Activated CD8-positive, alpha-beta memory T cell treated with anti-CD3 and anti-CD28 coated beads for 24 hours (primary cell): ENCODE results near the gene MED13L.

Source experiments
- DNase-seq: peaks from one replicate; pipeline ENCODE4 v3.0.0-alpha.2; 2020

MED13L gene

GRCh38 chr12:116071555-116072230, 205.8 kb downstream of the MED13L start:
- no peak for DNase-seq

DNA sequence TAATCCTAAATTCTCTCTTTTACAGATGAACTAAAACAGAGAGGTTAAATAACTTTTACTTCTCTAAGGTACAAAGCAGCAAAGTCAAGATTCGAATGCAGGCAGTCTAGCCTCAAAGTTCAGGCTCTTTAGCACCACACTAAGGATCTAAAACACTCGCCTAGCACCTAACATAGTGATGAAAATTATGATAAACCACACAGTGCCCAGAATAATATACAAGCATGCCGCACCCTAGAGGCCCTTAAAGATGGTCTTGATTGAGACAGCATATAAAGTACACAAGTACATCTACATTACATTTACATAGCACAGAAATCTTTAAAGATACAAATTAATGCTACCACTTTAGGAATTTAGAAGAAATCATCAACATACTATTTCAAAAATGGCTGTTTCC, 207.0 kb downstream of the MED13L start:
- DNase-seq: no peak

GRCh38 chr12:116069943-116070342, 207.6 kb downstream of the MED13L start:
- no peak for DNase-seq

GRCh38 chr12:116068853-116069252, 208.6 kb downstream of the MED13L start:
- DNase-seq: no peak

GRCh38 chr12:116068371-116068770, 209.1 kb downstream of the MED13L start:
- DNase-seq: no peak

GRCh38 chr12:116067892-116068291, 209.6 kb downstream of the MED13L start:
- no peak for DNase-seq

GRCh38 chr12:116066381-116067230, 210.9 kb downstream of the MED13L start:
- DNase-seq: no peak

DNA sequence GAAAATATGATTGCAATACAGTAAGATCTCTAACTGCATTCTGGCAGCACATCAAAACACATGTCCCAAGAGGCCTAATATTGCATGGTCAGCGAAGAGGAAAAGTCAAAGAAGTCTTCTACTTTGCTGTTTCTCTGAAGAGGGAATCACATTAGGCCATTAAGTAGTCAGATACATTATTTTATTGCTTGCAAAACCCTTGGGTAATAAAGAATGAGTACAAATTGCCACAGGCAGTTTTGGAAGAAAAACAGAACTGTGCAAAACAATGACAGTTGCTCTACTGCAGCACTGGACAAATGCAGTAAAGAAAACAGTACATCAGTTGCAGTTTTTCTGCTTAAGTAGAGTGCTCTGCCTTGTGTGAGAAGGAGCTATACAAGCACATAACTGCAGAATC, 211.9 kb downstream of the MED13L start:
- no peak for DNase-seq

DNA sequence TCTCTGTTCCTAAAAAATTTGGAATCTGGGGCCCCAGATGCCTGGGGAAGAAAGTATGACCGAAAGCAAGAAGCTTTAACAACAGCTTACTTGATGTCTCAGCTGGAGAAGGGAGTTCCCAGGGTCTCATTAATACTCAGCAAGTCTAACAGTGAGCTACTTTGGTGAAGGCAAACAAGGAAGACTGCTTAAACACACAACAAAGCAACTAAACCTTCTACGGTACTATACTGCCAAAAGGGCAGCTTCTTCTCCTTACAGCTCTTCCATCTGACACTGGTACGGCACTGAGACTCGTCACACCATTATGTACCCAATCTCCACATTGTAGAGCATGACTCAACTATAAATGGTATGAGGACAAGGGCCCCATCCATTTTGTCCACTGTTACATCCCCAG, 213.0 kb downstream of the MED13L start:
- no peak for DNase-seq

- no peak for DNase-seq
Measured at GRCh38 chr12:116062698-116063097, 214.8 kb downstream of the MED13L start.

DNA sequence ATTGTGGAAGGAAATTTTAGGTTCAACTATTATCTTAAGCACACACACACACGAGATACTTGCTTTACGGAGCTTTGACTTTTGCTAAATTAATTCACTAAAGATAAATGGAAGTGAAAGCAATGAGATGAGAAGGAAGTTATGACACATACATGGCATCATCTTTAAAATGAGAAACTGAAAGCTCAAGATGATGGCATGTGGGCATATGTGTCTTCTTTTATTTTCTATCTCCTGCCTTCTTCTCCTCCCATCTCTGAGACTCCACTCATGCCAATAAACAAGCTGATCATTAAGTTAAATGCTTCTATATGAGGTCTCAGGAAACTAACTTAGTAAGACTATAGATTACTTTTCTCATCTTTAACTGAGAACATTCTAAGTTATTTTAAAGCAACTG, 216.7 kb downstream of the MED13L start:
- DNase-seq: no peak

DNA sequence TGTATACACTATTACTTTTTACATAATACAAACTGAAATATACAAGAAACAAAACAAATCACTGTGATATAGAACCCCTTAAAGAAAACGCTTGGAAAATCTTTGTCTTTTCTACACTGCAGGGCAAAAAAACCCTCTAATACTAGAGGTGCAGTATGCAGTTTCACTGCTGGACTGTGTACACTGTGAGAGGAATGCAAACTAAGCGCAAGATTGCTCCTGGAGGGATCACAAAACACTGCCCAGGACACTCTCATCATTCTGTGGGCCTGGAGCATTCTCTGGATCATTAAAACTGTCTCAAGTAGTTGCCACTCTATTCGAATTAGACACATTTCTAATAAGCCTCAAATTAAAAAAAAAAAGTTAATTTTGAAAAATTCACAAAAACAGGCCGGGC, 217.6 kb downstream of the MED13L start:
- no peak for DNase-seq

DNA sequence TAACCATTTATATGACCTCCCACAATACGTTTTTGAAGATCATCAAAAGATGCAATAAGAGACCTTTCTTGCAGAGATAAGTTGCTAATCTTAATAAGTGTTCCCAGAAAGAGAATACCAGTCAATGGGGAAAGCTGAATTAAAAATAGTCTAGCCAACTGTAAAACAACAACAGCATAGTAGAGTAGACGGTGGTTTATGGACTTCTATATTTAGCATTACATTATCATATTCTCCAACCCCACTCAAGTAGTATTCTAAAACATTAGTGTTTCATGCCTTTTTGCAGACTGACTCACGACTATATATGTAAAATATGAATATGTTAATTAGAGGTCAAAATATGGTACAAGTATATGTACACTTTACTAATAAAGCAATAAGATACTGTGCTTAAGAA, 218.9 kb downstream of the MED13L start:
- no peak for DNase-seq

- no peak for DNase-seq
Measured at GRCh38 chr12:116057356-116057755, 220.1 kb downstream of the MED13L start.

- DNase-seq: no peak
Measured at GRCh38 chr12:116055895-116056607, 221.4 kb downstream of the MED13L start.

GRCh38 chr12:116054280-116054679, 223.2 kb downstream of the MED13L start:
- DNase-seq: no peak

GRCh38 chr12:116053479-116054200, 223.9 kb downstream of the MED13L start:
- DNase-seq: no peak

DNA sequence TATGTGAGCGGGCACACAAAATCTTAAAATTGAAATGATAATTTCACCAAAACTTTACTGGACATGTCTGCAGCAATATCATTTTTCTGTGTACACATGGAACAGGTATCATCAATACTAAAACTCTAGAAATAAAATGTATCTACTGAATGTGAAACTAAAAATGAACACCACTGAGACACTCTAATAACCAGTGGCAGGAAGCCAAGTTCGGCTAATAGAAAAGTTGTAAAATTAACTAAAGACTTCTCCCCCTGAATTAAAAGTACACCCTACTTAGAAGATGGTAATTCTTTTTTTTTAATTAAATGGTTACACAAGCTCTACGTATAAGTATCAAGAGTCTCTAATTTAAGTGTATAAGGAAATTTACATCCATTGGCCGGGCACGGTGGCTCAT, 227.2 kb downstream of the MED13L start:
- no peak for DNase-seq

- DNase-seq: no peak
Measured at GRCh38 chr12:116048879-116049278, 228.6 kb downstream of the MED13L start.

GRCh38 chr12:116046039-116046438, 231.5 kb downstream of the MED13L start:
- no peak for DNase-seq

DNA sequence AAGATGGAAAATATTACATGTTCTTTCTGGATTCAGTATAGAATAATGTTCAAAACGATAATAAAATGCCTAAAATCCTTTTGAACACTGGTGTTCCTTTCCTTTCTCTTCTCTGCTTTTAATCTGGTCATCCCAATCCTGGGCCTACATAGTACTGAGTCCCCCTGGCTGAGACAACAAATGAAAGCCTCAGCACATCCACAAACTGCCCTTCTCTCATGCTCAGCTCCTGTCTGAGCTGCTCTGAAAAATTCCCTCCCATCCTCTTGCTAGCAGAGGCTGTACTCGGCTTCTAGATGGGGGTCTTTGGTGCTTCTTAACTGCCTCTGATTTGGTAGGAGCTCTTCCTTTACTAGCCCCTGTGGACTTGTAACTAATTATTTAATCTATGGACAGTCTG, 232.3 kb downstream of the MED13L start:
- DNase-seq: no peak

DNA sequence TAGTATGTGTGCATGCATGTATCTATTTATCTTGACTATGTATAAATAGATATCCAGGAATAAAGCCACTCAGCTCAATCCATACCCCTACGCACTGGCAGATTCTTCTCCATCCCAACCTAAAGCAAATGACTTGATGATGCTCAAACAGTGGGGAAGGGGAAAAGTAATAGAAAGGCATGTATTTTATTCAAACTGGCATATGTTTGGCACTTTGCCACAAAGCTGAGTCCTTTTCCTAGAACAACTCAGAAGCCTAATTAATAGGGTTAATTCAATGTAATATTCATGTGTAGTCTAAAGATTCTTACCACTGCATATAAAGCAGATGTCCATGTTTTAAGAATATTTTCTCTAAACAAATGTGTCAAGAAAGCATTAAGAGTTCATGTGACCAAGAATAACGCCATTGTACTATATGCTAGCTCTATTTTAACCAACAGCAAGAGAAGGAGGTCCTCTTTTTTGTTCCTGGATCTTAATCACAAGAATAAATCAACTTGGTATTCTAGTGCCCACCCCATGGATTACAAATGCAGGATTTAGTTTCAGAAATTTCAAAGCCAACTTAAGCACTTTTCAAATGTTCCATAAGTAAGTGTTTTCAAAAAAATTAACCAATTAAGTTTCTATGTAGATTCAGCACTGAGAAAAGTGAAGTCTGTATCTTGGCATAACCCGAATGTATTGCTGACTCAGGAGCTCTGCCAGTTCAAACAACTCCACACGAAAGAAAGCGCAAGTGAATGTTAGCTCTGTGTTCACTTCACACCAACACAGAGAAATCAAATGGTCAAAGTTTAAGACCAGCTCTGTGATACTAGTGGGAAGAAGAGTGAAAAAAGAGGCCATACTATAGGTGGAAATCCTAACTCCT, 233.6 kb downstream of the MED13L start:
- DNase-seq: no peak
